Activated gamma-delta T cell treated with Interleukin-2 at 50 U/mL for 16 hours (primary cell): ENCODE results near the gene GSC2.
"Not testable (repeated sequence)": the region's sequence is repeated elsewhere in the genome, so short reads cannot be mapped to it uniquely, and the experiment has no call there.

Experiments
- DNase-seq: peaks from one replicate; pipeline ENCODE4 v3.0.0-alpha.2; 2020

Gene GSC2

GRCh38 chr22:19178065-19178656, 28.1 kb upstream of the GSC2 start:
- peak; percentile 47 for DNase-seq

DNA sequence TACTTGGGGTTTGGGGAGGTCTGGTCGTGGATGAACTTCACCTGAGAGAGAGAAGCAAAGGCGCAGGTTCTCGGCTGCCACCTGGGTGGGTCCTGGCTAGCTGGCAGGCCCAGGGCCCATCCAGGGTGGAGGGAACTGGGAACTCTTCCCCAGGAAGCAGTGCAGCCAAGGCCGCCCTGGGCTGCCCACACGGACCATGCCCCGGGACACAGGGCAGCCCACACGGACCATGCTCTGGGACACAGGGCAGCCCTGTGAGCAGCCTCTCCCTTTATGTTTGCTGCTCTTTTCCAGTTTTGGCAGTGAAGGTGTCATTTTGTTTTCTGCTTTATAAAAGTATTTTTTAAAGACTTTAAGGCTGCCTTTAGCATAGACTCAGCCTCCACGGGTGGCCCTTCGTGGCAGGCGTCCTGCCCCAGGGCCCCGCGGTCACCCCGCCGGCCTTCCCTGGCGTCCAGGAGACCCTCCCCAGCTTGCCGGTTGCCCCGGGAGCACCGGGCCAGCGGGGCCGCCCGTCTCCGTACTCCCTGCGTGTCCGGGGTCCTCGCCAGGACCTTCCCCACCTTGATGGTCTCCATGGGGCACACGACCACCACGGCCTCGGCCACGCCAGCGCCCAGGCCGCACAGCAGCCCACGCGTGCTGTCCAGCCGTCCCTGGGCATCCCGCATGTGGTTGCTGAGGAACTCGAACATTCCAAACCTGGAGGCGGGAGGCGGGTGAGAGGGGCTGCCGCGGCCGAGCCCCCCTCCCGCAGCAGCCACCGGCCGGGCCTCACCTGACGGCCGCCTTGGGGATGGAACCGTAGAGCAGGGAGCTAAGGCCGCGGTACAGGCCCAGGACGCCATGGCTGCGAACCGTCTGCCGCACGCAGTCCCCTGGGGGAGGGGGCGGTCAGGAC, 27.3 kb upstream of the GSC2 start:
- DNase-seq = no peak

- no peak for DNase-seq
Observed at GRCh38 chr22:19176732-19177131, 26.6 kb upstream of the GSC2 start.

DNA sequence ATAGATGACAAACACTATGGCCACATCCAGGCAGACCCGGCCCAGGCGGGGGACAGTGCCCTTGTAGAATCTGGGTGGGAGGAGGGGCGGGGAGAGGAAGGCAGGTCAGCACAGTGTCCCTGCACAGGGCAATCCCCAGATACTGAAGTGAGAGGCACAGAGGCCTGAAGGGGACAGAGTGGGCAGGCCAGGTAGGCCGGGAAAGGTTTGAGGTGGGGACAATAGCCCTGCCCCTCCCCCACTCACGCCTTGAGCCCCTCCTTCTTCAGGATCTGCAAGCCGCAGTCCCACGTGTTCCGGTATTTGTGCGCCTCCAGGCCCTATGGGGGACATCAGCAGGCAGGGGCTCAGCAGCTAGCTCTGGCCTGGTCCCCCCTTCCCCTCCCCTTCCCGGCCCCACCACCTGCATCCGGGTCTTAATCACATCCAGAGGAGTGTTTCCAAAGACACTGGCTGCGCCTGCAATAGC, 26.1 kb upstream of the GSC2 start:
- no peak for DNase-seq

- no peak for DNase-seq
Observed at GRCh38 chr22:19175602-19176174, 25.6 kb upstream of the GSC2 start.

DNA sequence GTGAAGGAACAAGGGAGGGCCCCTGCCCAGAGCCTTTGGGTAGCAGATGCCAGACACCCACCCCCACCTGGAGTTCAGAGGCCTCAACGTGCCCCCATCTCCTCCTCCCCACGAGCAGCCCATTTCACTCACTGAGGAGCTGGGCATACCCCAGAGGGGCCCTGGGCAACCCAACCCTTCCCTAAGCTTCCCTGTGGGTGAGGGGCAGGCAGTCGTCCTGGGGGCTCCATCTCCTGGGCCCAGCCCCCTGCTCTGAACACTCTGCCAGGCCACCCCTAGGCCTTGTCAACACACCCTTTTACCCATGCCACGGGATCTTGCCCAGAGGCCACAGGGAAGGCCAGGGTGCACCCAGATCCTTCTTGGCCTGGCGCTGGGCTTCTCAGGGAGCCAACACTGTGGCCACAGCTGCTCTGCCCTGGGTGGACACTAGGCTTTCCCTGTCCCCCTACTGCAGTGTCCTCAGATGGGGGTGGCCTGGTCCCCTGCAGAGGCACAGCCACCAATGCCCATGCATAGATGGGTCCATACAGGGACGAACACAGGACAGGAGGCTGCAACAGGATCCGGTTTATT, 25.0 kb upstream of the GSC2 start:
- no peak for DNase-seq

GRCh38 chr22:19174106-19175025, 24.3 kb upstream of the GSC2 start:
- DNase-seq = no peak

GRCh38 chr22:19173047-19174035, 23.2 kb upstream of the GSC2 start:
- no peak for DNase-seq

DNA sequence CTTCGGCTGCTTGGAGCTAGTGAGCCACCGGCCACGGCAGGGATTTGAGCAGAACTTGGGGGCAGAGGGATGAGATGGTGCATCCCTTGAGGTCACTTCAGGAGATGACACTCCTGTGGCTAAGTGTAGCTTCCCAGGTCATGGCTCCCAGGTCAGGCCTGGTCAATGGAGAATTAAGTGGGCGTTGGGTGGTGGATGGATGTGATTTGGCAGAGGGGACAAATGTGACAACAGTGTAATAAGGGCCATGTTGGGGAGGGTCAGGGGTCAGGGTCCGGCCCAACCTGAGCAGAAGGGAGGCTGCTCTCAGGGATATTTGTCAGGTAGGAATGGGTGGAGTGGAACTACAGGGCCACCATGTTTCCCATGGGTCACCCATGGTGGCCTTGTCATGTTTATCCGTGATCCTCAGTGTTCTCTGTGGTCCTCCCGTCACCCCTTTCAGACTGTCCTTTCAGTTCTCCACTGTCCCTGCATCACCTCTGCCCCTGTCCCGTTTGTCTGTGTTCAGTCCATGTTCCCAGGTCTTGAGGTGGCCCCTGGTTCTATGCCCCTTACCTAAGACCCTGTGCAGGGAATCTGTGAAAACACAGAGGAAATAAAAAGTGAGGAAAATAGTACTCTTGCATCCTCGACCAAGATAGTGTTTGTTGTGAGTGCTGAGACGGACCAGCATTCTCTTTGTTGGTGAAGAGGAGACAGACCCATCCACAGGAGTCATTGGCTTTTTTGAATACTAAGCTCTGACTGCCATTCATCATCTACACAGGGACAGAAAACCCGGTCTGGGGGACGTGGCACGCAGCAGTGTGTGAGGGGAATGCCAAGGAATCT, 22.3 kb upstream of the GSC2 start:
- no peak for DNase-seq

DNA sequence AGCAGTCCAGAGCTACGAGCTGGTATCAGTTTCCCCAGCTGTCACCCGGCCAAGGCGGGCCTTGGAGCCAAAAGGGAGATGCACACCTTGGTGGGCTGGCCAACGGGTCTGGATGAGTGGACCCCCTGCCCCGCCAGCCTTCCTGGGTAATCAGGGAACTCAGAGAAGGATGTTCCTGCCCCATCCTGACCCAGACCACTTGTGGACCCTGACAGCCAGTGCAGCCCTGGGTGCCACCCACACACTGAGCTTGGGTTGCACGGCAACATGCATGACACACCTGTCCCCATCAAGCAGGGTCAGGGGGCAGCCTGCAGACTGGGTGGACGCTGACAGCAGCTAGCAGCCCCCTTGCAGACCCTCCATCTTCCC, 19.8 kb upstream of the GSC2 start:
- no peak for DNase-seq

- DNase-seq = no peak
Observed at GRCh38 chr22:19169002-19169946, 19.2 kb upstream of the GSC2 start.

DNA sequence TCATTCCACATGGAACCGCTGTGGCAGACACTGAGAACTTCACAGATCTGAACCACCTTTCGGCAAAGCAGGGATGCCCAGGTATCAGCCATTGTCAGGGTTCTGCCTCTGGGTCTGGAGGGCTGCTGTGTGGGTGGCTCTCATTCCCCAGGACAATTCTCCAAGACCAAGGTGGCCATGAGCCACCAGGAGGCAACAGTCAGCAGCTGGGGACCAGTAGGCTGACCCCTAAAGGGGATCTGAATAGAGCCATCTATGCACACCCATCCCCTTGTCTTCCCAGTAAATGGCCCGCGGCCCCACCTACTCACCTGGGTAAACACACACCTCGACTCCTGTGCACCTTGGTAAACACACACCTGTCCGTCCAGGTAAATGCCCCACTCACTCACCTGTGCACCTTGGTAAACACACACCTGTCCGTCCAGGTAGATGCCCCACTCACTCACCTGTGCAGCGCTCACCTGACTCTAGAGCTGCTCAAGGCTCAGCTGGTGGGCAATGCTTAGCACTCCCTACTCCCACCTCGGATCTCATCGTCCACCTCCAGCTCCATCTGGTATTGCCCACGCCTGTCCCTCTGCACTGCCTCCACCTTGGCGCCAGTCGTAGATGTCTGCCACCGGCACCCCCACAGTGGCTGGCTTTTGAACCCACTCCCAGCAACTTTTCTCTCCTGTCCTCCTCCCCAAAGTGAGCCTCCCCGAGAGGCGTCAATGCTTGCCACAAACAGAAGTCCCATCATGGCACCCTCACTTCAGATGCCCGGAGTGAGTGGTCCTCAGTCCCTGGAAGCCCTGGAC, 18.2 kb upstream of the GSC2 start:
- no peak for DNase-seq

- no peak for DNase-seq
Observed at GRCh38 chr22:19167106-19167869, 17.2 kb upstream of the GSC2 start.

DNA sequence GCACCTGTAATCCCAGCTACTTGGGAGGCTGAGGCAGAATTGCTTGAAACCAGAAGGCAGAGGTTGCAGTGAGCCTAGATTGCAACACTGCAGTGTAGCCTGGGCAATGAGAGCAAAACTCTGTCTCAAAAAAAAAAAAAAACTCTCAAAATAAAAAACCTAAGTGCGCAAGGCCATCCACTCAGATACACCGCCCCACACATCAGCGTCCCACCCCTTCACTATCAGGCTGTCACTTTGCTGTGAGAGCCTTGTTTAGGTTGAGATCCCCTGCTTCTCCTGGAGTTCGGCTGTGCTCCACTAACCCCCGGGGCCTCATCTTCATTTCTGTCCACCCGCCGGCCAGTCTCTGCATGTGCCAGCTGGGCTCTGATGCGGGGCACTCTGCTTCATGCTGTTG, 16.3 kb upstream of the GSC2 start:
- DNase-seq = no peak

DNA sequence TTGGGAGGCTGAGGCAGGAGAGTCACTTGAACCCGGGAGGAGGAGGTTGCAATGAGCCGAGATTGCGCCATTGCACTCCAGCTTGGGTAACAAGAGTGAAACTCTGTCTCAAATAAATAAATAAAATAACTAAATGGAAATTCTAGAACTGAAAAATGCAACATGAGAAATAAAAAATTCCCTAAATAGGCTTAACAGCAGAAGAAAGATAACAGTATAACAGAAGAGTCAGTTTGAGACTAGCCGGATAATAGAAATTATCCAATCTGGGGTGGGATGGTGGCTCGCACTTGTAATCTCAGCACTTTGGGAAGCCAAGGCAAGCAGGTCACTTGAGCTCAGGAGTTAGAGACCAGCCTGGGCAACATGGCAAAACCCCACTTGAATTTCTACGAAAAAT, 14.3 kb upstream of the GSC2 start:
- DNase-seq = no peak

- not testable (repeated sequence) for DNase-seq
Observed at GRCh38 chr22:19158649-19159048, 8.6 kb upstream of the GSC2 start.

DNA sequence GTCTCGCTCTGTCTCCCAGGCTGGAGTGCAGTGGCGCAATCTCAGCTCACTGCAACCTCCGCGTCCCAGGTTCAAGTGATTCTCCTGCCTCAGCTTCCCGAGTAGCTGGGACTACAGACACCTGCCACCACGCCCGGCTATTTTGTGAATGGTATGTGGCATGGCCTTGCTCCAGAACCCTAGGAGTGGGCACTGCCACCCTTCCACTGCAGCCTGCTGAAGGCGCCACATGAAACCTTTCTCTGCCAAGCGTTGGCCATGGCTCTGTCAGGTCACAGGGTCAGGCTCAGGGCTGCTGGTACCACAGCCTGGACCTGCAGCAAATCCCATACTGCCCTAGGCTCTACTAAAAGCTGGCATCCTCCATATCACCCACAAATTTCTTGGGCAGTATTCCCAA, 6.0 kb upstream of the GSC2 start:
- not testable (repeated sequence) for DNase-seq
